GM18907 (cell line): ENCODE data around the gene PLA2G2E.
"Not testable (repeated sequence)": the region's sequence is repeated elsewhere in the genome, so short reads cannot be mapped to it uniquely, and the experiment has no call there.

Source experiments
- ATAC-seq: cut with Tn5 transposase; IDR thresholded peaks from one replicate; pipeline ENCODE4 v1.9.1; 2021; ENCODE audit warnings: mild to moderate bottlenecking, moderate library complexity; ENCODE audit not compliant: unreplicated experiment

The PLA2G2E gene

DNA sequence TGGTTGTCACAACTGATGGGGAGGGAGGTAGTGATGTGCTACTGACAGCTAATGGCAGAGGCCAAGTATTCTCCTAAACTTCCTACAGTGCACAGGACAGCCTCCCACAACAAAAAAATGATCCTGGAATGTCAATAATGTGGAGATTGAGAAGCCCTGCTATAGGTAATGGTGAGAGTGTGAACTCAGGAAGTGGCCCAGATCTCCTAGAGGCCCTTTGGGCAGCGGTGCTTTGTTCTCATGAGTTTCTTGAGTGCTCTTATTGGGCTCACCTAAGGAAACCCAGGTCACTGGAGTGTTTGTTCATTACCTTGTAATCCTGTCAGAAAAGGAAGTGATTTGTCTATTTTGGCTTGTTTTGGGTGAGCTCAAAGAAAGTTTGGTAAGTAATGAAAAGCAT is 35.3 kb downstream of the PLA2G2E start:
- no peak for ATAC-seq

DNA sequence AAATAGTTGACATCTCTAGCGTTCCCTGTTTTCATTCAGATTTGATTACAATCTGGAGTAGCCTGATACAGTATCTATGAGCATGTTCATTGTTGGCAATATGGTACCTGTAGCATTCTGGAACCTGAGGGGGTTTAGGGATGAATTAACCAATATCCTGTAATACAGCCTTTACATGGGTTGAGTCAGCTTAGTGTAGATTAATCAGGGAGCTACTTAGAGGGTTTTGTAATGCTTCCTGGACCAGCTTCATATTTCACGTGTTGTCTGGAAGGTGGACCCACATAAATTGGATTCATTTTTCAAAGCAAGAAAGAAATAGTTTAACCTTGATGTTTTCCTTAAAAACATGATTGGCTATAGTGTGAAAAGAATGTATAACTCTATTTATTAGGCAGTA is 37.6 kb downstream of the PLA2G2E start:
- no peak for ATAC-seq

DNA sequence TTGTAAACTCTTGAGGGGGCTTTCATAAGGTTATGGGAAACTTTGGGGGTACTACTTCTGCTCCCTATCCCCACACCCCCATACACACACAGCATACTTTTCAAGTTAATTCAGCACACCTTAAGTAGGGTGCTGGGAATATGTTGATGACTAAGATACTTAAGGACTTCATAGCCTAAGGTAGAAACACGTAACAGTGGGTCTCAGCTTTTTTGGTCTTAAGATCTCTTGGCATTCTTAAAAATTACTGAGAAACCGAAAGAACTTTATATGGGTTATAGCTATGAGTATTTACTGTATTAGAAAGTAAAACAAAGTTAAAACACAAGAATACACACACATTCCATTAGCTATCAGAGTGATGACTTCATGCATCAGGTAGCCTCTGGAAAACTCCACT is 39.1 kb downstream of the PLA2G2E start:
- no peak for ATAC-seq

DNA sequence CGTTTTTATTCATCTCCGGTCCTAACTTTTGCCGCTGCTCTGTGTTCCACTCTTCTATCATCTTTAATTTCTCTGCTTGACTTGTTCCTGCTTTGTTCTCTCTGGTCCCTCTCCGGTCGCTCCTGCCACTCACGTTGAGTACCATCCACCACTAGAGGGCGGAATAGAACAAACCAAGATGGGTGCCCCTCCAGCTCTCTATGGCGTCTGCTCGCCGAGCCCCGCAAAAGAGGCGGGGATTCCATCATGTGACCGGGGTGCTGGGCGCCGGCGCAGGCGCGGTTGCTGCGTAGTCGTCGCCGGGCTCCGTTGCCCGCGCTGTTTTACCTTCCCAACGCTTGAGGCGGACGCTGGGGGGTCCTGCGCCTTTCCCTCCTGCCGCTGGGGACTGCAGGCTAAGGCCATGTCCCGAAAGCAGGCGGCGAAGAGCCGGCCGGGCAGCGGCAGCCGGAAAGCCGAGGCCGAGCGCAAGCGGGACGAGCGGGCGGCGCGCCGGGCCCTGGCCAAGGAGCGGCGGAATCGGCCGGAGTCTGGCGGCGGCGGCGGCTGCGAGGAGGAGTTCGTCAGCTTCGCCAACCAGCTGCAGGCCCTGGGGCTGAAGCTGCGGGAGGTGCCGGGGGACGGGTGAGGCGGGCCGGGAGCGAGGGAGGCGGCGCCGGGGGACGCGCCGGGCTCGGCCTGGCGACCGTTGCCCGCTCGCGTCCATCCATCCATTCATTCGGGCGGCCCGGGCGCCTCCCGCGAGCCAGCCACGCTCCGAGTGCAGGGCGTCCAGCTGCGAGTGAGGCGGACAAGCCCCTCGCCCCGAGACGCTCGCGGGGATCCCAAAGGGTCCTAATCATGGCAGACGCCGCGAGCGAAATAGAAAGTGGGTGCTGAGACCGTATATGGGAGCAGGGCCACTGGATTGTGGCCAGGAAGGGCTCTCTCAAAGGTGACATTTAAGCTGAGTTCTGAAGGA is 41.0 kb downstream of the PLA2G2E start, which contains the start of gene OTUD3:
Gene OTUD3 (plus strand): TSS at position 285 of the 961 bp plus-strand sequence. CDS start 119 bp downstream, at position 404.
- peak; percentile 92 for ATAC-seq

DNA sequence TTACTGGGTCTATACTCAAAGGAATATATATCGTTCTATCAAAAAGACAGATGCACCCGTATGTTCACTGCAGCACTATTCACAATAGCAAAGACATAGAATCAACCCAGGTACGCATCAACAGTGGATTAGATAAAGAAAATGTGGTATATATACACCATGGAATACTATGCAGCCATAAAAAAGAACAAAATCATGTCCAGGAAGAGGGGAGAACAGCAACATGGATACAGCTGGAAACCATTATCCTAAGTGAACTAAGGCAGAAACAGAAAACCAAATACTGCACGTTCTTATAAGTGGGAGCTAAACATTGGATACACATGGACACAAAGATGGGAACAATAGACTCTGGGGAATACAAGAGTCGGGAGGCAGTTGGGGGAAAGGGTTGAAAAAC is 42.6 kb downstream of the PLA2G2E start:
- not testable (repeated sequence) for ATAC-seq

DNA sequence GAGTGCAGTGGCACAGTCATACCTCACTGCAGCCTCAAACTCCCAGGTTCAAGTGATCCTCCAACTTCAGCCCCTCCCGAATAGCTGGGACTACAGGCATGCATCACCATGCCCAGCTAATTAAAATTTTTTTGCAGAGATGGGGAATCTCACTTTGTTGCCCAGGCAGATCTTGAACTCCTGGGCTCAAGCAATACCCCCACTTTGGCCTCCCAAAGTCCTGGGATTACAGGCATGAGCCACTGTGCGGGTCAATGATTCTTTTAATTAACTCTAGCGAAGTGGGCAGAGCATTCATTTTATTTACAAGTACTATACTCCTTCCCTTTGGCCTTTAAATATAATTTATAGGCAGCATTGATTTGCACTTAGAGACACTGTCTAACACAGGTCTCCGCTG is 43.8 kb downstream of the PLA2G2E start:
- no peak for ATAC-seq

DNA sequence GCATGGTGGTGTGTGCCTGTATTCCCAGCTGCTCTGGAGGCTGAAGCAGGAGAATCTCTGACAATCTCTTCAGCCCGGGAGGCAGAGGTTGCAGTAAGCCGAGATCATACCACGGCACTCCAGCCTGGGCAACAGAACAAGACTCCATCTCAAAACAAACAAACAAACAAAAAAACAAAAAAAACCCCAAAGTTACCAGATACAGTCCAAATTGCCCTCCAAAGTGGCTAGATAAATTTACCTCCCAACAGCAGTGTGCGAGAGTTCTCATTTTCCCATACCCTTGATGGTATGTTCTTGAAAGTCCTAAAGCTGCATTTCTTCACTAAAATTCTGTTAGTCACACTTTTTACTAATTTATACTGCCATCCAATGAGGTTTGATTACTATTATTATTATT is 44.2 kb downstream of the PLA2G2E start:
- ATAC-seq: no peak

DNA sequence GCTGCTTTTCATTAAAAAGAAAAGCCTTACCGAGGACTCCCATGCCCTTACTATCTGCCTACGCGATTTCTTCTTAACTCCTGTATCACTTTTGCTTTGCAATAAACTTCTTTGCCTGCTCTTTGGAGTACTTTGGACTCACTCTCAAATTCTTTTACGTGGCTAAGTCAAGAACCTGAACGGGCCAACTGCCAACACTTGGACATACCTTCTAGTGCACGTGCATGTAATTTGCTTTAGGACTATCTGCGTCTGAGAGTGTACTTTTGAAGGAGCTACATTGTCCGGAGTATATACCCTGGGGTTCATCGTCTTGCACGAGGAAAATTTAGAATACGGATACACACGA is 44.8 kb downstream of the PLA2G2E start:
- no peak for ATAC-seq

DNA sequence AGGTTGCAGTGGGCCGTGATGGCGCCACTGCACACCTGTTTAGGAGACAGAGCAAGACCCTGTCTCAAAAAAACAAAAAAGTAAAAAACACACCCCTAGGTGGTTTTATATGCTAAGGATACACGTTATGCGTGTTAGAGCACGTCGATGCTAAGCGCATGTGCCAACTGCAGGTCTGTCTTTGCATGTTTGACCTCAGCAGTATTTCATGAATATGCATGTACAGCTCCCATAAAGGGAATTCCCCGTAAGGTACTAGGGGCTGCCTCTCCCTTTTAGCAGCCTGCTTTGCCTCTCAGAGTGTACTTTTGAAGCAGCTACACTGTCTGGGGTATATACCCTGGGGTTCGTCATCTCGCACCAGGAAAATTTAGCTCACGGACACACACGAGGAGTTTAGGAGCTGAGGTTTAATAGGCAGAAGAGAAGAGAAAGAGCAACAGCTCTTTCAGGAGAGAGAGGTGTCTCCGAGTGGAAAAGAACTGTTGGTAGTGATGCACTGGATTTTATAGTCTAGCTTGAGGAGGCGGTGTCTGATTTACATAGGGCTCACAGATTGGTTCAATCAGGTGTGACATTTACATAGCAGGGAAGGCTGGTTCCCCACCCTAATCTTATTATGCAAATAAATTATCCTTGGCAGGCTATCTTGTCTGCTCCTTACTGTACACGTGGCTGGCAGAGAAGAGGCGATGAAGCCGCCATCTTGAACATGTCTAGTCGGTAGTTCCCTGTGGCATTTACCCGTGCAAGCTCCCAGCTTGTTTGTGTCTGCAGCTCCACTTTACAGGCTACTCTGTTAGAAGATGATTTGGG is 45.4 kb downstream of the PLA2G2E start:
- no peak for ATAC-seq

DNA sequence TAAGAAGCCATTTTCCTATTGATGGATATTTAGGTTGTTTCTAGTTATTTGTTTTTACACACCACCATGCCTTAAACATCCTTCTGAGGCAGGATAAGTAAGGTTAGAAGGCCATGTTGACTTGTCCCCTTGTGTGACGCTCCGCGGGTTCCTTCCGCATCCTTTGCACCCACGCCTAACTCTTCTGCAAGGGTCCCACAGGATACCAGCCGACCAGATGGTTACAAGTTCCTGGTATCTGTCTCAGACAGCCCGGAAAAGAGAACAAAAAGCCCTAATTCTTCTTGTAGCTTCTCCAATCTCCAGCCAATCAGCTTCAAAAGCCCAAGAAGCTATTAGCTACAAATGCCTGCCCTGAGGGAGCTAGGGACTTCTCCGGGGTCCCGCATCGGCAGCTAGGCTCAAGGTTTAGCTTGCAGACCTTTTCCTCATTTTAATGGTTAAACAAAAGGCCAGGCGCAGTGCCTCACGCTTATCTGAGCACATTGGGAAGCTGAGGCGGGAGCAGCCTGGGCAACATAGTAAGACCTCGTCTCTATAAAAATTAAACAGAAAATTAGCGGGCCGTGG is 46.2 kb downstream of the PLA2G2E start:
- no peak for ATAC-seq

DNA sequence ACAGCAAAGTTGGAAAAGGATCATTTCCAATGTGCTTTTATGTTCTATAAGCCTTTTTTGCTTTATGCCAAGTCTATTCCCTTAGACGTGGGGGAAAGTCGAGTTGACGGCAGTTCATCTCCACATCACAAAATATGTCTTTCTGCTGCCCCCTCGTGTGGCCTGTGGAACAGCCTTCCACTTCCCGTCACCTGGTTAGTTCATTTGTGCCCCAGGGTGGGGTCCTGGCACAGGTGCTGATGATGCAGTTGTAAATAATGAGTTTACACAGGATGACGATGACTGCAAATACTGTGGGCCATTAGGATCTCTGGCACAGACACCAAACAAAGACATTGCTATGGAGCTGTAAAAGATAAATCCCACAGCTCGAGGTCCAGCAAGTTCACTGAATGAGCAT is 51.2 kb downstream of the PLA2G2E start:
- ATAC-seq: no peak
